HG03432 (cell line): Measurements from ENCODE around the gene KCNIP1.

Source experiments
- ATAC-seq: cut with Tn5 transposase; IDR thresholded peaks from one replicate; pipeline ENCODE4 v1.9.1; 2021; ENCODE audit warnings: mild to moderate bottlenecking, moderate library complexity; ENCODE audit not compliant: unreplicated experiment

KCNIP1 gene

GRCh38 chr5:170503990-170504596 lies at the start of gene KCNIP1:
Gene KCNIP1 (plus strand): TSS chr5:170504020.
- ATAC-seq, result no peak

GRCh38 chr5:170463426-170463825 lies 40.4 kb upstream of the KCNIP1 start:
- no peak for ATAC-seq

- no peak for ATAC-seq
Measured at GRCh38 chr5:170464280-170465127, 39.3 kb upstream of the KCNIP1 start.

GRCh38 chr5:170466553-170466952 lies 37.3 kb upstream of the KCNIP1 start:
- no peak for ATAC-seq

- peak; percentile 73 for ATAC-seq
Measured at GRCh38 chr5:170466988-170467707, 36.7 kb upstream of the KCNIP1 start.

- no peak for ATAC-seq
Measured at GRCh38 chr5:170468633-170469285, 35.1 kb upstream of the KCNIP1 start.

GRCh38 chr5:170469414-170469813 lies 34.4 kb upstream of the KCNIP1 start:
- no peak for ATAC-seq

GRCh38 chr5:170470275-170470674 lies 33.5 kb upstream of the KCNIP1 start:
- ATAC-seq, result no peak

GRCh38 chr5:170470808-170471404 lies 32.9 kb upstream of the KCNIP1 start:
- no peak for ATAC-seq

- no peak for ATAC-seq
Measured at GRCh38 chr5:170471551-170472178, 32.2 kb upstream of the KCNIP1 start.

GRCh38 chr5:170473642-170474041 lies 30.2 kb upstream of the KCNIP1 start:
- ATAC-seq, result no peak

GRCh38 chr5:170474489-170475274 lies 29.1 kb upstream of the KCNIP1 start:
- ATAC-seq, result no peak

- no peak for ATAC-seq
Measured at GRCh38 chr5:170475294-170476000, 28.4 kb upstream of the KCNIP1 start.

GRCh38 chr5:170476704-170477103 lies 27.1 kb upstream of the KCNIP1 start:
- no peak for ATAC-seq

GRCh38 chr5:170477906-170478305 lies 25.9 kb upstream of the KCNIP1 start:
- ATAC-seq, result no peak

- ATAC-seq, result no peak
Measured at GRCh38 chr5:170478306-170478705, 25.5 kb upstream of the KCNIP1 start.

GRCh38 chr5:170479484-170479883 lies 24.3 kb upstream of the KCNIP1 start:
- no peak for ATAC-seq

GRCh38 chr5:170480260-170480659 lies 23.6 kb upstream of the KCNIP1 start:
- ATAC-seq, result no peak

GRCh38 chr5:170481849-170482248 lies 22.0 kb upstream of the KCNIP1 start:
- ATAC-seq, result no peak
